KOPT-K1 (cell line): ENCODE results near the gene COPS9.

Source experiments
- H3K27ac ChIP-seq: fragments of 200-600 bp; sonication (generic); 2 replicates; pipeline ENCODE4 v1.5.1; 2016; ENCODE audit warnings: antibody characterized with exemption, mild to moderate bottlenecking, low read depth, low read length; ENCODE audit not compliant: poor library complexity, severe bottlenecking
- H3K36me3 ChIP-seq: fragments of 200-600 bp; sonication (generic); 2 replicates; pipeline ENCODE4 v1.5.1; 2017; ENCODE audit warnings: antibody characterized with exemption, mild to moderate bottlenecking, low read length, moderate library complexity; ENCODE audit not compliant: insufficient read depth
- H3K9me3 ChIP-seq: fragments of 200-600 bp; sonication (generic); 2 replicates; pipeline ENCODE4 v1.5.1; 2017; ENCODE audit warnings: antibody characterized with exemption, low read length, mild to moderate bottlenecking; ENCODE audit not compliant: insufficient read depth, poor library complexity, severe bottlenecking

COPS9 gene

DNA sequence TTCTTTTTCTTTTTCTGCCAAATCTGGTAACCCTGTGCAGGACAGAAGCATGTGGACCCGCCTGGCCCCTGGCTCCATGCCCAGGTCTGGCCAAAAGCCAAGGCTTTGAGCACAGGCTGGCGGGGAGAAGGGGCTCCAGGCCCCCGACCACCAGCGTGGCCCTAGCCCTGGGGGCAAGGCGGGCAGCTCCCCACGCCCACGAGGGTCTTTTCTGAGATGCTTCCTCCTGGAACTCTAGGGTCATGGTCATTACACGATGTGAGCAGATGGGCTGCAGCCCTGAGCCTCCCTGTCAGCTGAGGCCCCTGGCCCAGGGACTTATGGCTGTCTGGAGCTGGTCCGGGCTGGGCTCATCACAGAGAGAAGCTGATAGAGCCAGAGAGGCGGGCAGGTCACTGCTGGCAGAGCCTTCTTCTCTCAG is 10.0 kb upstream of the COPS9 start:
- Histone ChIP-seq H3K36me3 (no peaks in the 10 kb centered on the region), H3K27ac (no peak overlapping the region), H3K9me3 (no peaks in the 10 kb centered on the region)

DNA sequence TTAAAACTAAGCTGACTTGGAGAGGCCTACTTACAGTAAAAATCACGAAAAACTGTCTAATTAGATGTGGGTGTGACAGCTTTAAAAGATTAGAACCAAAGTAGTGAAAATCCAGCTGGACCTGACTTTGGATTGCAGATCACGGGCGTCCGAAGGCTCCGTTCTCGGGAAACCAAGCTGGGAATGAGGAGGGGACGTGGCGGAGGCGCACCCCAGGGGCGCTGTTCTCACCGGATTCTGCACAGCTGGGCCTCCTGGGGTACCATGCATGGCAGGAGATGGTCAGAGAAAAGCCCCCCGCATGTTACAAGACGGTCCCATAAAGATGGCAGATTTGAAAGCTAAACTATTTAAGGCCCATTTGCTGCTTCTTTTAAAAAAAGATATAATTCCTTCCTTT is 9.4 kb upstream of the COPS9 start:
- H3K36me3 ChIP-seq, result no peaks in the 10 kb centered on the region
- H3K27ac ChIP-seq, result no peak overlapping the region
- no peaks in the 10 kb centered on the region for H3K9me3 ChIP-seq

DNA sequence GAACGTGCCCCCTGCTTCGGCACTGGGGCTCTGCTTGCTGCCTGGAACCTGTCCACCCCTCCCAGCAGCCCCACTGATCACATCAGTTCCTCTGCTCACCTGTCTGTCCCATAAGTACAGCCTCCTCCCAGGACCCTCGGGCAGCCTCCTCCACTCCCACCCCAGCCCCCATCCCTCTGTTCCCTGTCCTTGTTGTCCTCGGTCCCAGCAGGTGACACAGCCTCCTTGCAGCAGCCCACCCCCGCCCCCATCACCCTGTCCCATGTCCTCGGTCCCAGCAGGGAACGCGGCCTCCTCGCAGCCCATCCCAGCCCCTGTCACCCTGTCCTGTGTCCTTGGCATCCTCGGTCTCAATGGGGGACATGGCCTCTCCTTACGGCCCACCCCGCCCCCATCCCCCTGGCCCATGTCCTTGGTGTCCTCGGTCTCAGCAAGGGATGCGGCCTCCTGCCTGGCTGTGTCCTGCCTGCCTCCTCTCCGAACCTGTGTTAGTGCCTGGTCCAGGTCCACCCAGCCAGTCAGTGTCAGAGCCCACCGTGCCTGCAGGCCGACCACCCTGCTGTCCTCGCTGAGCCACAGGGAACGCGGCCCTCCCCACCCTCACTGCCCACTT is 8.7 kb upstream of the COPS9 start:
- Histone ChIP-seq H3K36me3 (no peaks in the 10 kb centered on the region), H3K27ac (no peak overlapping the region), H3K9me3 (no peaks in the 10 kb centered on the region)

DNA sequence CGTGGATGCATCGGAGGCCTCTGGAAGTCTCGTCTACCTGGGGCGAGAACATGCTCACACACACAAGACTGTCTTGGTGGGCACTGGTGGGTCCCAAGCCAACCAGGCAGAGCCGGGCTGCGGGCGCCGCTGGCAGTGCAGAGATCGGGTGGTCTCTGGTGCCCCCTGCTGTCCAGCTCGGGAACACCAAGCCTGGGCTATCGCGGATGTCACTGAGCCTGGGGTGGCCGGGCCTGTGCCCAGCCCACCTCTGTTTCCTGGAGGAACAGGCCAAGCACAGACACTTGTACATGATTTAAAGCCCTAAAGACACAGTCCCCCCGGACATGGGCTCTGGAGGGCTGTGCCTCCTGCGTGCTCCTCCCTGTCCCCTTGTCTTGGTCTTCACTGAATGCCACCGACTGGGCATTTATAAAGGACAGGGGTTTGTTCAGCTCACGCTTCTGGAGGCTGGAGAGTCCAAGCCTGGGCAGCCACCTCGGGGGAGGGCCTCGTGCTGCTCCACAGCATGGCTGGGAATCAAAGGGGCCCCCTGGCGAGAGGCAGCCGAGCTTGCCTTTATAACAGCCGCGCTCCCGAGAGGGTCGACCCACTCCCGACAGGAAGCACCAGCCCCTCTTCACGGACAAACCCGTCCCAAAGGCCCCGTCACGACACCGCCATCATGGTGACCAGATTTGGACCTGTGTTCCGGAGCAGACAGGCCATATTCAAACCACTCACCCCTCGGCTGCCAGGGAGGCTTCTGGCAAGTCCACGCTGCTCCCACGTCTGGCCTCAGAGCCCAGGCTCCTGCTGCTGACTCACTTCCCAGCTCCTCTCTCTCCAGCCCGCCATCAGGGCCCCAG is 7.9 kb upstream of the COPS9 start:
- no peaks in the 10 kb centered on the region for H3K9me3 ChIP-seq
- no peak overlapping the region for H3K27ac ChIP-seq
- H3K36me3 ChIP-seq, result no peaks in the 10 kb centered on the region

DNA sequence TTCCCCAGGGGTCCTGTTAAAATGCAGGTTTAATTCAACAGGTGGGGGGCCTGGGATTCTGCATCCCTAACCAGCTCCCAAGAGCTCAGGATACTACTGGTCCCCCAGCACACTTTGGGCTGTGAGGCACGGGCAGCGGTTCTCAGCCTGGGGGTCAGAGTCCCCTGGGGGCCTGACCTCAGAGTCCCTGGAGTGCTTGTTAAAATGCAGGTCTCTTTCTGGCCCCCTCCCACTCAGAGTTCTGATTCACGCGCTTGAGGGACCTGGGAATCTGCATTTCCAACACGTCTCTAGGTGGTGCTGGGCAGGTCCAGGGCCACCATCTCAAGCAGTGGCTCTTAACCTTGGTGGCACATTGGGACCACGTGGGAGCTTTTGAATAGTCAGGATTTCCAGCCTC is 7.2 kb upstream of the COPS9 start:
- Histone ChIP-seq H3K27ac (no peak overlapping the region), H3K9me3 (no peaks in the 10 kb centered on the region)

DNA sequence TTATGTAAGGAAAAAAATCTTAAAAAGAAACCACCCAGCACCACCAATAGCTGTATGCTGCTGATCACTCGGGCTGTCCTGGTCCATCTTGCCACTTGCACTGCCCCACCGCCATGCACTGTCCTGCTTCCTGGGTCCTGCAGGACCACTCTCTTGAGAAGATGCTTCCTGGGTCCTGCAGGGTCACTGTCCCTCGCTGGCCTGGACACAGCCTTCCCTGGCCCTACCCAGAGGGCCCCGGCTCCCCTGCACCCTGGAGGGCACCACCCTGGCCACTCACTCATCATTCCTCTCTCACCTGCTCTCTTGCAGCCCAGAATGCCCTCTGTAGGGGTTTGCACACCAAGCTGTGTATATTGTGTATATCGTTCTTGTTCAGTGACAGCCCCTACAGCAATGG is 6.8 kb upstream of the COPS9 start:
- Histone ChIP-seq H3K36me3 (no peaks in the 10 kb centered on the region), H3K9me3 (no peaks in the 10 kb centered on the region), H3K27ac (no peak overlapping the region)

More for the DNA sequence above, 7.2 kb upstream of the COPS9 start:
- H3K36me3 ChIP-seq, result no peaks in the 10 kb centered on the region

DNA sequence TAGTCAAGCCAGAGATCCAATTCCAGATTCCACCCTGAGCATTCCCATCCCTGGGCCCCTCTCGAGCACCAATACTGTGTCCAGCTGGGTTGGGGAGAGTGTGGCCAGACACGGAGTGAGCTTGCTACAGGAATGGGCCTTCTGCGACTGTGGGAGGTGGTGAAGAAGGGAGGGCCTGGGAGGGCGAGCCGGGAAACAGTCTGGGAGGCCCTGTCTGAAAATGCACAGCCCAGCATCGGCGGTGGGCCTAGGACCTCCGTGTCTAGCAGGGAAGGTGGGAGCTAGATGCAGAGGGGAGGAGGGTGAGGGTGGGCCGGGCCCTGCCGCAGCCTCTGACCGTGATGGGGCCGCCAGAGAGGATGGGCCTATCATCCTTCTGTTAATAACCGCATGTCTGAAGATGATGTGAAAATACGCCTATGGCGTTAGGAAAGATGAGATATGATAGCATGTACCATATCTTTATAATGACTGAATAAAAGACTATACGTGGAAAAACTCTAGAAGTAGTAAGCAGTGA is 6.2 kb upstream of the COPS9 start:
- Histone ChIP-seq H3K9me3 (no peaks in the 10 kb centered on the region), H3K27ac (no peak overlapping the region), H3K36me3 (no peaks in the 10 kb centered on the region)

DNA sequence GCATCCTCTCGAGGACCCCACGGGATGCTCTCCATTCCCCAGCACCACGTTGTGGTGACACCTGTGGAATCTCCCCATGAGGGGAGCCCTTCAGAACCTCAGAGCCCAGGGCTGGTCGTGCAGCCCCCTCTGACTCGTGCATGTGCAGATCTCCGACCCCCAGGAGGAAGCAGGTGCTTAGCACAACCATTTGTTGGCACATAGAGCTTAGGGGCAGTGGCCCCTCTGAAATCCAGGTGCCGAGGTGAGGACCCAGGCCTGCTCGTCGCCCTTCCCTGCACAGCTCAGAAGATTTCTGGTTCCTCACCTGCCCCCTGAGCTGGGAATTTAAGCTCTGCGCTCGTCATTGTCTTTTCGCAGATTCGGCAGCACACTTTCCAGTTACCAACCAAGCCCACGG is 5.6 kb upstream of the COPS9 start:
- H3K36me3 ChIP-seq, result no peaks in the 10 kb centered on the region
- H3K9me3 ChIP-seq, result no peaks in the 10 kb centered on the region
- H3K27ac ChIP-seq, result no peak overlapping the region

DNA sequence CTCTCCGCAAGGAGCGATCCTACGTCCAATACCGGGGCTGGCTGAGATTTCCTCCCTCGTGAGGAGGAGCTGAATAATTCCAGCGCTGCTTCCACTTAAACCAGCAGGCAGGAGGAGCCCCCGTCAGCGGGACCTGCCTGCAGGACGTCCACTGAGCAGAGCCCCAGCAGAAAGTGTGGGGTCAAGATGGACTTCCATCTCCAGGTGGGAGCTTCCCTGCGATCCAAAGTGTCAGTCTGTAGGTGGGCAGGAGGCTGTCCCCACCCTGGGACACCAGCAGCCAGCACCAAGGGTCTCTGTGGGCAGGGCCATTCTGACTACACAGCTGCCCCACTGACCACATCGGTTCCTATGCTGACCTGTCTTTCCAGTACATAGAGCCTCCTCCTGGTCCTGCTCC is 4.8 kb upstream of the COPS9 start:
- H3K27ac ChIP-seq, result no peak overlapping the region
- H3K9me3 ChIP-seq, result no peaks in the 10 kb centered on the region
- no peaks in the 10 kb centered on the region for H3K36me3 ChIP-seq

DNA sequence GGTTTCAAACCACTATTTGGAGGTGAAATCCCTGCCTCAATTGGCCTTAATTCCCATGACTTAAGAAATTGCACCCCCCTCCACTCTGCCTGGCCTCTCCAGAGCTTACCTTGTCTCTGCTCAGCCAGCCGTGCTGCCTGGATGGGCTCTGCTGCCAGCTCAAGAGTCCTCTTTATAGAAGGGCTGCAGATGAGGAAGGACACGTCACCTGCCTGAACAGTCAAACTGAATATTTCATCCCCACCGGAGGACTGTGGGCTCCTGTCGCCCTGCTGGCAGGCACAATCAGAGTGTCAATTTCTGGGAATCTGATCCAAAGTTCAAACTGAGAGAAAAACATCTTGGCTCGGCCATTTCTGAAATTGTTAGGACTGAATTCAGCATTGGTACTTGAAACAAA is 4.4 kb upstream of the COPS9 start, which contains the start of gene OTOS:
TSS of gene OTOS (minus strand) at position 148 of the 400 bp plus-strand sequence. CDS start 332 bp downstream, outside the sequence.
- no peak within 1 kb of the TSS for H3K27ac ChIP-seq
- H3K36me3 ChIP-seq, result no peaks in the 10 kb centered on the region
- no peaks in the 10 kb centered on the region for H3K9me3 ChIP-seq

DNA sequence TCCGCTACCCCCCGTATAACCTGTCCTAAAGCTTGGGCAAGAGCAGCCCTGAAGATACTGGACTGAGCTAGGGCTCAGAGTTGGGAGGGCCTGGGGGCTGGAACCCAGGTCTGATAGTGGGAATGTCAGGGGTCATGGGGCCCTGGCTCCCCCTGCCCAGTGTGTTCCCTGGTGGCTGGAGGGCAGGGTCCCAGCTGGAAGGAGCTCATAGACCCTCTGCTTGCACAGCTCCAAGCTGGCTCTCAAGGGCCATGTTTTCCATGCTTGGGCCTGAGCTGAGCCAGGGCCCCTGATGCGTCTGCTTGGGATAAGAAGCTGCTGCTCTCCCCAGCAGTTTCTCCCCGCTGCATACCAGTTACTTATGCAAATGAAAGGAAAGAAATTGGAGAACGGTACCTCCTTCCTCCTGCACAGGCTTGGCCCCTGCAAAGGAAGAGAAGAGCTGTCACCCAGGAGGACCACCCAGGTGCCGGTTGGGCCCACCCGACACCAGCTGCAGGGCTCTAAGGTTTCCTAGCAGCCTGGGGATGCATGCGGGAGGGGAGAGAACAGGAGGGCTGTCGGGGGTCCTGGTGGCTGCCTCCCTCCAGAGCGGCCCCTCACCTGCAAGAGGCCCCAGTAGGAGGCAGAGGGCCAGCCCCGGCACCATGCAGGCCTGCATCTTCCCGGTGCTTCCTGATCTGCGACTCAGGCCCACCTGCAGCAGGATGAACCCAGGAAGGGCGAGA is 3.7 kb upstream of the COPS9 start:
- Histone ChIP-seq H3K36me3 (no peaks in the 10 kb centered on the region), H3K27ac (no peak overlapping the region), H3K9me3 (no peaks in the 10 kb centered on the region)

DNA sequence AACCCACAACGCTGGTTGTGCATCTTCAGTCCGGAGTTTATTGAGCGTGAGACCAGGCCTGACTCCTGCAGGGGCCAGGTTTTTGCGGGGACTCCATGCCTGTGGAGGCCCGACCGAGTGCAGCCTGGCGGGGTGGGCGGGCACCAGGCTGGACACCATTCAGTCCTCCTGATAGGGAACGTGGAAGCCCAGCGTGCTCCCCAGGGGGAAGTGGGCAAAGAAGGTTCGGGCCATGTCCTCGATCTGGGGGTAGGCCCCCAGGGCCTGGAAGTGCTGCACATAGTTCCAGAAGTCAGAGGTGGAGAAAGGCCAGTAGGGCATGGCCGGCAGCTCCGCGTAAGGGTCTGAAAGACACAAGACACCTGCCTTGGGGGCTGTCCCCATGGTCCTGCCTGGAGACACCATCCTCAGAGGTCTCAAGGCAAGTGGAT is 2.9 kb upstream of the COPS9 start:
- H3K9me3 ChIP-seq, result no peaks in the 10 kb centered on the region
- H3K27ac ChIP-seq, result no peak overlapping the region
- H3K36me3 ChIP-seq, result peaks cover 4% of the 10 kb centered on the region; the same call in 1 of the 2 replicates

DNA sequence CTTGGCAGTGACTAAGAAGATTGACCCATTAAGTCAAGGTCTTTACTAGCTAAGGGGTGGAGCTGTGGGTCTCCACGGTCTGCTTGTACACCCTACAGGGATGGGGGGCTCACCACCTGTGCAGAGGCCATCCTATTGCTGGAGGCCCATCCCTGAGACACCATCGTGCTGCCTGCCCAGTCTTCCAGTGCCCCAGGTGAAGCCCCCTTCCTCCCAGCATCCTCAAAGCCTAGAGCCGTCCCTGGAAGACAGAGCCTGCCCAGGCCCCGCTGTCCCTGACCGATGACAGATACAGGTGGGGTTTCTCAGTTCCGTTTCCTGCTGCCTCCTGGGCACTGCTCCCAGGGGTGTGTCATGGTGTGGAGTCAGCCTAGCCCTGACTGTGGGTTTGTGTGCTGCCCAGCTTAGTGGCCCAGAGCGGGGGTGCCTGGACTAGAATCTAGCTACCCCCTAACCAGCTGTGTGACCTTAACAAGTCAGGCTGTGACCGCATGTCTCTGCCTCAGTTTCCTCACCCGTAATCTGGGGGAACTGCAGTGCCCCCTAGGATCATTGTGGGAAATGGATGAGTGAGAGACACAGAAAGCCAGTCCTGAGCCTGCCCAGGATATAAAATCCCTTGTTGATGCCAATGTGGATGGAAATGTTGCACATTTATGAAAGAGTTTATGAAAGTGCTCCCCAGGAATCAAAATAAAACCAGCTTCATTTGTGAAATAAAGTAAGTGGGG is 2.3 kb upstream of the COPS9 start:
- H3K9me3 ChIP-seq, result no peaks in the 10 kb centered on the region
- peaks cover 10% of the 10 kb centered on the region; the same call in 1 of the 2 replicates for H3K36me3 ChIP-seq
- no peak overlapping the region for H3K27ac ChIP-seq

DNA sequence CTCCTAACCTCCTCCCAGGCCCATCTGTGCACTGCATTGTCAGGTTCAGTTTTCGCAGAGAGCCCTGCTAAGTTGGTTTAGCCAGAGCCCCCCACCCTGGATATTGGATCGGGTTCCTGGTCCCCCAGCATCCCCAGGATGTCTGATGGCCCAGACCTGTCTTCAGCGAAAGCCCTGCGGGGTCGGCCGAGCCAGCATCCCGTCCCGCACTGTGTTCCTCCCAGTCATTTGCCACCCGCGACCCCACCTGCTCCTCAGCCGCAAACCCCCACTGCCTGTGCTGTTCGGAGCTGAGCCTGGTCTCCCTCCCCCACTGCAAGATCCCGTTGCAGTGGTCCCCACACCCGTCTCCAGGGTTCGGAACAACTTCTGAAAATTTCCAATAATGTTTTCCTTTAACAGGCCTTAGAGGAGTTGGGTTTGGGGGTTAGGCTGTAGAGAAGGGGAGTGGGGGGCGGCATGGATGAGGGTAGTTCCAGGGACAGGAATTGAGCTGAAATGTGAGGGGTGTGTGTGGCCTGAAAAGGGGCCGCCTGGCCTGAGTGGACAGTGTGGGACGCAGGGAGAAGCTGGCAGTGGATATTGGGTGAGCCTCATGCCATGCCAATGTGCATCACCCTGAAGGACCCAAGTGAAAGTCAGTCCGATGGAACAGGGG is 1.6 kb upstream of the COPS9 start:
- H3K9me3 ChIP-seq, result no peaks in the 10 kb centered on the region
- peaks cover 17% of the 10 kb centered on the region for H3K36me3 ChIP-seq
- H3K27ac ChIP-seq, result no peak overlapping the region
